Measurements from ENCODE around the gene CERCAM.
A peak's percentile ranks its signal among the peaks of the same experiment; 100 is the strongest.
"Not testable (repeated sequence)": the region's sequence is repeated elsewhere in the genome, so short reads cannot be mapped to it uniquely, and the experiment has no call there.

CERCAM gene

DNA sequence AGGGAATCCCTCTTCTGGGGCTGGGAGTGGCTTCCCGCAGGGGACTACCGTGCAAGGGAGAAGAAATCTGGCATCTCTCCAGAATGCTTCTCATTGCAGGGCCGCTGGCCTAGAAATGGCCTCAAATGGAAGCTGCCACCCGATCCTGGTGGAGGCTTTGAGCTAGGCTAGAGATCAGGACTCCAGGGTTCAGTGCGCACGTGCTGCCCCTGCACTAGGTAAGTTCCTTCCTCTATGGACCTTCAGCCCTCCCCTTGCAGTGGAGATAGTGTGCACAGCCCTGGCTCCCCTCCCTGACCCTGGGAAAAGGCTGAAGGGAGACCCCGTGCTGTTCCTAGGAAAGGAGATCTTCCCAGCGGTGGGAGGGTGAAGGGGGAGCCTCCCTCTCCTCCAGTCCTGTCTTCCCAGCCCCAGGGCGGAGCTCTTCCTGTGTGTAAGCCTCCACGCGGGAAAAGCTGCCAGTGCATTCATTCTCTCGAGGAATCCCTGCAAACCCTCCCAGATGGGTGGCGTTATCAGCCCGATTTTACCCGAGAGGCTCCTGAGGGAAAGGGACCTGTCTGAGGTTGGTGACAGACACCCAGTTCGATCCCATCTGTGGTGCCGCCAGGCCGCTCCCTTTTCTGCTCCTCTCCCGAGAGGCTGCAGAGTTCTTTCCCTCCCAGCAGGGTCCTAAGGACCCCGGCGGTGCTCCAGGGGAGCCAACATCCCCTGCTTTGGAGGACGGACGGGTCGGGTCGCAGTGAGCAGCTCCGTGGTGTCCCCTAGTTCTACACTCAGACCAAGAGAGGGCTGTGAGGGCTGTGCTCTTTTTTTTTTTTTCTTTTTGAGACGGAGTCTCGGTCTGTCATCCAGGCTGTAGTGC, 1.4 kb upstream of the CERCAM start:
- peak; percentile 4 for DNase-seq

DNA sequence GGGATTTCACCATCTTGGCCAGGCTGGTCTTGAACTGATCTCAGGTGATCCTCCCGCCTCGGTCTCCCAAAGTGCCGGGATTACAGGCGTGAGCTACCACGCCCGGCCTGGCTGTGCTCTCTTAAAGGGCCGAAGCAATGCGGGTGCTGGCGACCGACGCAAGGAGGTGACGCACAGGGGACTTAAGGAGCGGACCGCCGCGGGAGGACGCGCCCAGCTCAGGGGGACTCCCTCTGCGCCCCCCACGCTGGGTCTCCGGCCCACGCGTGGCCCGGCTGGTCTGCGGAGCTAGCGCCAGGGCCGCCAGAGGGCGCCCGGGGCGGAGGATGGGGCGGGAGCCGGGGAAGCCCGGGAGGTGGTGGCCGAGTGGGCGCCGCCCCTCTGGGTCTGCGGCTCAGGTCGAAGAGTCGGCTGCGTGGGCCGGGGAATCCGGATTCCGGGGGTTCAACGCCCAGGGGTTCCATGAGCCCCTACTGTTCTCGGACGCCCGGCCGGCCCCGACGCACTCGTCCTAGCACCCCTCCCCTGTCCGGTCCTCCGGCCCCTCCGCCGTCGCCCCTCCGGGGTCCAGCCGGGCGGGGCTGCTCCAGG, 502 bp upstream of the CERCAM start:
- peak; percentile 60 for DNase-seq

GRCh38 chr9:128421482-128421996, 882 bp downstream of the CERCAM start:
- no peak for DNase-seq

DNA sequence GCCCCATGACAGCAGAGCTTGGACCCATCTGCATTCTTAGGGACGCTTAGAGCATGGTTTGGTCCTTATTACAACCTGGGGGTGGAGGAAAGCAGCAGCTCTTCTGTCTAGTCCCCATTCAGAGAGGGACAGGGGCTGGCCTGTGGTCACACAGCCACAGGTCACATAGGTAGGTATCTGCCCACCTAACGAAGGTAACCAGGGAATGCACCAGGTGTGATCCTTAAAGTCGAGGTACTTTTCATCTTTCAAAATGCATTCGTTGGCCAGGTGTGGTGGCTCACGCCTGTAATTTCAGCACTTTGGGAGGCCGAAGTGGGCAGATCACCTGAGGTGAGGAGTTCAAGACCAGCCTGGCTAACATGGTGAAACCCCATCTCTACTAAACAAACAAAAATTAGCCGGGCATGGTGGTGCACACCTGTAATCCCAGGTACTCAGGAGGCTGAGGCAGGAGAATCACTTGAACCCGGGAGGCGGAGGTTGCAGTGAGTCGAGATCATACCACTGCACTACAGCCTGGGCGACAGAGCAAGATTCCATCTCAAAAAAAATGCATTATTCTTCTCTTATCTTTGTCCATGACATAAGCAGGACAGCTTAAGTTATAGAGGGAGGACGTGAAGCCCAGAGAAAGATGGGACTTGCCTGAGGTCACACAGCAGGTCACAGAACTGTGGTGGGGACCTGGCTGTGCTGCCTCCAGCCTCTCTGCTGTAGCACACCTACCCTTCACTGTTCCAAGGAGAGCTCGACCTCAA, 1.5 kb downstream of the CERCAM start:
- DNase-seq, result not testable (repeated sequence)

DNA sequence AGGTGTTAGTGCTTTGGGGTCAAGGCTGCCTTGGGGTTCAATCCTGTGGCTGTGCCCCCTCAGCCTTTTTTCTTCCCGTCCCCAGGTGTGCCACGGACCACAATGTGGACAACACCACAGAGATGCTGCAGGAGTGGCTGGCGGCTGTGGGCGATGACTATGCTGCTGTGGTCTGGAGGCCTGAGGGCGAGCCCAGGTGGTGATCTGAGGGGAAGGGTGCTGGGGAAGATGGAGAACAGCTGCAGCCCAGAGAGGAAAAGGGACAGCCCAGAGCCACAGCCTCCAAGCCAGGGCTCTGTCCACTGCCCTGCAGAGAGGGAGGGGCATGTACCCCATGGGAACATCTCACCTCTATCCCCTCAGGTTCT, 2.1 kb downstream of the CERCAM start:
- no peak for DNase-seq

- not testable (repeated sequence) for DNase-seq
Measured at GRCh38 chr9:128423356-128423755, 2.7 kb downstream of the CERCAM start.

GRCh38 chr9:128424268-128424780, 3.7 kb downstream of the CERCAM start:
- DNase-seq, result no peak

- DNase-seq, result no peak
Measured at GRCh38 chr9:128428644-128429512, 8.2 kb downstream of the CERCAM start.

DNA sequence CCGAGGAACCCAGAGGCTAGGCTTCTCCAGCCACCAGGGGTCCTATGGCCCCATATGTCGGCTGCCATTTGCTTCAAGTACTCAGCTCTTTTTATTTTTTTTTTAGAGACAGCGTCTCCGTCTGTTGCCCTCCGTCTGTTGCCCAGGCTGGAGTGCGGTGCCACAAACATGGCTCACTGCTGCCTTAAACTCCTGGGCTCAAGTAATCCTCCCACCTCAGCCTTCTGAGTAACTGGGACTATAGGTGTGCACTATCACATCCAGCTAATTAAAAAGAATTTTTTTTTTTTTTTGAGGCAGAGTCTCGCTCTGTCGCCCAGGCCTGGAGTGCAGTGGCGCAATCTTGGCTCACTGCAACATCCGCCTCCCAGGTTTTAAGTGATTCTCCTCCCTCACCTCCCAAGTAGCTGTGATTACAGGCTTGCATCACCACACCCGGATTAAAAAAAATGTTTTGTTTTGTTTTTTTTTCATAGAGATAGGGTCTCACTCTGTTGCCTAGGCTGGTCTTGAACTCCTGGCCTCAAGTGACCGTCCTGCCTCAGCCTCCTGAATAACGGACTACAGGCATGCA, 8.9 kb downstream of the CERCAM start:
- no peak for DNase-seq

DNA sequence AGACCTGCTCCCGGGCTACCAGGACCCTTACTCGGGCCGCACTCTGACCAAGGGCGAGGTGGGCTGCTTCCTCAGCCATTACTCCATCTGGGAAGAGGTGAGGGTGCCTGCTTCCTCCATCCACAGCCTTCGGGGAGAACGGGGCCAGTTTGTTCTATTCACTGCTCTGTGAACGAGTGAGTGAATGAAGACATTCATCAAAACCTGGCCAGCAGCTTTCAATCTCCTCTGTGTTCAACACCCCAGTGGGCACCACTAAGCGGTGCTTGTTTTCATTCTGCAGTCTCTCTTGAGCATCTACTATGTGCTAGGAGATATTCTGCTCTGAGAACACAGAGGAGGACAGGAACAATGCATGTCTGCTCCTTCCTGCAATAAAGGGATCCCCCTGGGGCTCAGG, 10.6 kb downstream of the CERCAM start:
- DNase-seq, result no peak

DNA sequence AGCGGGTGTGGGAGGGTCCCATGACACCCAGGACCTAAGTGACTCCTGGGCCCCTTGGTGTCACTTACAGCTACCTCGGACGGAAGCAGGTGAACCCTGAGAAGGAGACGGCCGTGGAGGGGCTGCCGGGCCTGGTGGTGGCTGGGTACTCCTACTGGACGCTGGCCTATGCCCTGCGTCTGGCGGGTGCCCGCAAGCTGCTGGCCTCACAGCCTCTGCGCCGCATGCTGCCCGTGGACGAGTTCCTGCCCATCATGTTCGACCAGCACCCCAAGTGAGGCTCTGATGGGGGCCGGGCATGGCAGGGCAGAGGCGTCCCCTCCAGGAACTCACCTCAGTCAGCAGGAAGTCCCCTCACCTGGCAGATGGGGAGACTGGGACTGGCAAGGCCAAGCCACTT, 13.7 kb downstream of the CERCAM start:
- DNase-seq, result no peak

DNA sequence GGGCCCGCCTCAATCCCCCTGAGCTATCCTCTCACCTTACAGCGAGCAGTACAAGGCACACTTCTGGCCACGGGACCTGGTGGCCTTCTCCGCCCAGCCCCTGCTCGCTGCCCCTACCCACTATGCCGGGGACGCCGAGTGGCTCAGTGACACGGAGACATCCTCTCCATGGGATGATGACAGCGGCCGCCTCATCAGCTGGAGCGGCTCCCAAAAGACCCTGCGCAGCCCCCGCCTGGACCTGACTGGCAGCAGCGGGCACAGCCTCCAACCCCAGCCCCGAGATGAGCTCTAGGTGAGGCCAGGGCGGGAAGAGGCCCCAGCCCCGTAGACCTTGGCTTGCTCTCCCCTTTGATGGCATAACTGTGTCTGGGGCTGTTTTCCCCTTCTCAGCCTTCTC, 15.0 kb downstream of the CERCAM start:
- DNase-seq, result no peak

DNA sequence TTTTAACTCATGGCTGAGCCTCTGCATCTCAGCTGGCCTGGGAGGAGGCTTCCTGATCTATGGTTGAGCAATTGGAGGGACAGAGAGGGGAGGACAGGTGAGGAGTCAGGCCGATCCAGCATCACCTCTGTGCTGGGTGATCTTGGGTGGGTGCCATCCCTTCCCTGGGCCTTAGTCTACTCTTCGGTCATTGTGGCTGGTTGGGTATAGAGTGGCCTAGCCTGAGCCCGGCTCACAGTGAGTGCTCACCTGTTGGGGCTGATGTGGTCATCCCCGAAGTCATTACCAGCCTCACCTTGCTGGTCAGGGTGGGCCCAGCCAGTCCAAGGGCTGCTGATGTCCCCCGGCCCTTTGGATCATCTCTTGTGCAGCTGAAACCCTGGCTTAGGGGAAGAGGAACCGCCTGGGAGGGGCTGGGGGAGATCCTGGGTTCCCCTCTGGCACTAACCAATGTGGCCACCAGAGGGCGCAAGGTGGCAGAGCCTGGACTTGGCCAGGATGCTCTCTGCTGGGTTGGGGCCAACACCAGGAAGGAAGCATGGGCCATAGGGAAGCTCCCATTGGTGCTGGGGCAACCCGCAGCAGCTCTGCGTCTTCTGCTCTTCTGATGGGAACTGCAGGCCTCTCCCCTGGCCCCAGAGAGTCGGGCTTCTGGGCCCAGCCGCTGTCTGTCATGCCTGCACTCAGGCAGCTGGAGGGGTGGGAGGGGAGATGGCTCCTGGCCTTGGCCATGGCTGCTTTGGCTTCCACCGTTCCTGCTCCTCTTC, 17.9 kb downstream of the CERCAM start:
- DNase-seq, result peak; percentile 87

GRCh38 chr9:128439273-128439672, 18.6 kb downstream of the CERCAM start:
- no peak for DNase-seq

- DNase-seq, result no peak
Measured at GRCh38 chr9:128442150-128442549, 21.5 kb downstream of the CERCAM start.

- DNase-seq, result not testable (repeated sequence)
Measured at GRCh38 chr9:128446505-128446904, 25.8 kb downstream of the CERCAM start.

DNA sequence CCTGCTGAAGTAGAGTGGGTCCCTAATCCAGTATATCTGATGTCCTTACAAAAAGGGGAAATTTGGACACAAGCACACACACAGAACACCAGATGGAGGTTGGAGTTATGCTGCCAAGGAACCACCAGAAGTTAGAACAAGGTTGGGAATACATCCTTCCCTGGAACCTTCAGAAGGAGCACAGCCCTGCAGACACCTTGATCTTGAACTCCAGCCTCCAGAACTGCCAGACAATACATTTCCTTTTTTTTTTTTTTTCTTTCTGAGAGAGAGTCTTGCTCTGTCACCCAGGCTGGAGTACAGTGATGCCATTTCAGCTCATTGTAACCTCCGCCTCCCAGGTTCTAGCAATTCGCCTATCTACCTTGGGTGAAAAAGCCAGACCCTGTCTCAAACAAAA, 28.1 kb downstream of the CERCAM start:
- no peak for DNase-seq

- DNase-seq, result peak; percentile 59
Measured at GRCh38 chr9:128454991-128455390, 34.3 kb downstream of the CERCAM start.

DNA sequence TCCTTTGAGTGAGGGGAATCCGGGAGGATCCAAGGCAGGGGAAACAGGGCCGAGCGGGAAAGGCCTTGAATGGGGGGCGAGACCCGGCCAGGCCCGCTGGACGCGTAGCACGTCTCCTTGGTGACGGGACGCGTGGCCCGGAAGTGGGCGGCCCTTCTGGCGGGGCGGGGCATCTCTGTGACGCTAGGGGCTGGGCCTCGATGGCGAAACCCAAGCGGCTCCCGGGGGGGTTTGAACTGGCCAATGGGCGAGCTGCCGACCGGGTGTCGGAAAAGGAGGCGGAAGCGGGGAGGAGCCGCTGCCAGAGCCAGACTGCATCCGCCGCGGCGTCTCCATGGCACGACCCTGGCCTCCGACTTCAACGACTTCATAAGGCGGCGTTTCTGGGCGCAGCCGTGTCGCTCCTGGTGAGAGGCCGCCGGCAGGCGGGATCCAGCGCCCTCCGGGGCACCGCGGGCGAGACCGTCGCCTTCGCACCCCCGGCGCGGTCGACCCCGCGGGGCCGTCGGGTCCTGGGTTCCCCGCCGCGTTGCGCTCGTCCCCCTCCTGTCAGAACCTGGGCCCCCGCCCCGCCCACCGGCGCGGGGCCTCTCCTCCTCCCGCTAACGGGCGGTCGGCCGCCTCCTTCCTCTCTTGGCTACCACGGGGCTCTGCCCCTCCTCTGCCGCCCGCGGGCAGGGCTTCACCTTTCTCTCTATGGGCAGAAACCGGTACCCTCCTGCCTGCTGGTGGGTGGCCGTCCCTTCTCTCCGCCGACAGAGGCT, 35.4 kb downstream of the CERCAM start, which contains the start of gene ODF2:
ODF2 (plus strand) TSS at position 158 of the 764 bp plus-strand sequence; CDS start at position 244, 86 bp downstream.
- DNase-seq, result peak; percentile 99

DNA sequence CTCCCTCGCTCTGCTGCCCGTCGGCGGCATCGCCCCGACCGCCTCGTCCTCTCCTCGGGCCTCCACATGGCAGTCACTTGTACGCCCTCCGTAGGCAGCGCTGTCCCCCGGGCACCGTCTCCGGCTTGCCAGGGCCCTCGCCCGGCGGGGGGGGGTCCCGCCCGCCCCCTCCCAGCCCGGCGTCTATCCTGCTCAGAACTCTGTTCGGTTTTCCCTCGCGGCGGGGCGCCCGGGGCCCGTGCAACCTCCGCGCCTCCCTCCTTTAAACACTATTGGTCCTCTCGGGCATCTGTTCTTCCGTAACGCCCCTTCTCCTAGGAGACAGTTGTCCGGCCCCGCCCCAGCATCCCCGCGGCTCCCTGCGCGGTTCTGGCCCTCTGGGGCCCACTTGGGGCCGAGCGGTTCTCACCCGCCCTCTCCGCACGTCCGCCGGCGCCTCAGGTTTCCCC, 36.0 kb downstream of the CERCAM start:
- DNase-seq, result peak; percentile 70

Data from NCI-H774 (cell line).